ENCODE results near the gene ZFYVE28.

The ZFYVE28 gene

GRCh38 chr4:2256156-2256731, 162.2 kb downstream of the ZFYVE28 start:
- no peak for DNase-seq

DNA sequence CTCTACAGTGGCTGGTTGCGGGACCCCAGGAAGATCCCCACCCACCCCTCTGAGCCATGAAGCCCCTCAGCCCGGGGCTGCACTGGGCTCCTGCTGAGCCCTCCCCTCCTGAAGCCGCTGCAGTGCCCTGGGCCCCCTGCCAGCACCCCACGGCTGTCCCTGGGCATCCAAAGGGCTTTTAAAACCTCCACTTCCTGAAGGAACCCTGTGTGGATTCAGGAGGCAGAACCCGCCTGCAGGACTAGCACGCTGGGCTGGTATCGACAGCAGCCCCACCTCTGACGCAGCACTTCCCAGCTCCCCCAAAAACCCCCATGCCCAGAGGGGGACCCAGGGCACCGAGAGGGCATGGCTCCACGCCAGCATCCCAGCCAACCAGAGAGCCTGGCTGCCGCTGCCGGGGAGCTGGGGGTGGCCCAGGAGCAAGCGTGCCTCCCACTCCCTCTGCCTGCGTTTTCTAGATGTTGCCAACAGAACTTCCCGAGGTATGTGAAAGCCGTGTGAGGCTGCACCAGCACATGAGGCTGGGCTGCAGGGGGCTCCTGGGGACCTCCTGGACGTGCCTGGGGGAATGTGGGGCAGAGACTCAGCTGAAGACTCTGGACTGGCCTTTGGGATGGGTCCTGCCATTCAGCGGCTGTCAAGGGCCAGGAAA, 162.8 kb downstream of the ZFYVE28 start:
- no peak for DNase-seq

DNA sequence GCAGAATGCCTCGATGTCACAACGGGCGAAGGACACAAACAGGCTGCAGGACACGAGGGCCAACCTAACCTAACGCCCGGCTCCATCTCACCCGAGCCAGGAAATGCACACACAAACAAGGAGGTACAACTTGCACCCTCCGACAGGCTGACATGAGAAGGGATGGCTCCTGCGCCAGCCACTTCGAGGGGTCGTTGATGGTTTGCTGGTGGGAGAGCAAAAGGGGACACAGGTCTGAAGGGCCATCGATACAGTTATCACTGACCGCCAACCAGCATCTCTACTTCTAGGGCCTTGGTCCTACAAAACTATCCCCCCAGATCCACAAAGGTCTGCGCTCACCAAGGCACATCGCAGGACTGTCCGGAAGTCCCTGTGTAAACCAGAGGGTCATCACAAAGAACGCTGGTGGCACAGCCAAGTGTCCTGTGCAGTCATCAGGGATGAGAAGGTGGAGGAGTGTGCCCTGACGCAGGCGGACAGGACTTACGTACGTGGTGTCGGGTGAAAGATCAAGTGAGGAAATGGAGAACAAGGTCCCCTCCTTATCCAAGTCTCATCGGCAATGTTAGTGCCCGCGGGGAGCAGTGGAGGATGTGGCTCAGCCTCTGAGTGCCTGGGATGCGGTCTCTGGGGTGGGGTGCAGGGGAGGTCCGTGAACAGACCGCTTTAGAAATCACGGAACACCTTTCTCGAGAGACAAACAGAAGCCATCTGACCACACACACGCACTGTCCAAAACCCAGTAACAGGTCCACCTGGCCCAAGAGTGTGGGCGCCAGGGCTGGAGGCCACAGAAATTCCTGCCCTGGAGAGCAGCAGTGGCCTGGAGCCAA, 163.6 kb downstream of the ZFYVE28 start:
- no peak for DNase-seq

DNA sequence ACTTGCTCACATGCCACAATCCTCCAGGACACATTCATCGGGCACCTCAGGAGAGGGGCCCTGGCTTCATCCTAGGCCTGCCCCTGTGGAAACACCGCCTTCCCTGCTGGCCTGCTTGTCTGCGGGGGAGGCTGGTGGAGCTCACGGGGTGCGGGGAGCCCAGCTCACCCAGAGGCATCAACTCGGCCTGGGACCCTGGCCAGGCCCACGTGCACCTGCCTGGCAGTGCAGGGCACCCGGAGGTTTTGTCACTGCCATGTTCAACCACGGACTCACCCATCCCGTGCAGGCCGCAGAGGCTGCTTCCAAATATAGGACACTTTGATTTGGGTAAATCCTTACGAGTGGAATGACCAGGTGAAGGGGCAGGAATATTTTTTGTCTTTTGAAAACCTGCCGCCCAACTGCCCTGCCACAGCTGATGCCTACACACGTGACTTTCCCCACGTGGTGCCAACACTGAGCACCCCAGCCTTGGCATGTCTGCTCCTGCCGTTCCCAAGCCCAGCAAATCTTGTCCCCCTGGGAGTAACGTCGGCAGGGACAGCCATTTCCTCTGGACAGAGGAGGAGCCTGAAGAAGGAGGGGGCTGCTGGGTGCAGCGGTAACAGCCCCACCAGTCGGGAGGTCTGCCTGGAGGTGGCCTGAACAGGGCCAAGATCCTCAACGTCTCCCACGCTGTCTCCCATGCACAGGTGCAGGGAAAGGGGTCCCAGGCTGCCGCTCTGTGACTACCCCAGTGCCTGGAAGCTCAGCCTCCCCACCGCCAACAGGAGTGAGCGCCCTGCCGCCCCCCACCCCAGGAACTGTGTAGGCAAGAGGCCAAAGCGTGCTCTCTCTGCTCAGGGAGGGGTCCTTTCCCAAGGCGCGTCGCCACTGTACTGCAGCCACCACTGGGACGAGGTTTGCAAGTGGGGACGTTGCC, 165.0 kb downstream of the ZFYVE28 start:
- no peak for DNase-seq

DNA sequence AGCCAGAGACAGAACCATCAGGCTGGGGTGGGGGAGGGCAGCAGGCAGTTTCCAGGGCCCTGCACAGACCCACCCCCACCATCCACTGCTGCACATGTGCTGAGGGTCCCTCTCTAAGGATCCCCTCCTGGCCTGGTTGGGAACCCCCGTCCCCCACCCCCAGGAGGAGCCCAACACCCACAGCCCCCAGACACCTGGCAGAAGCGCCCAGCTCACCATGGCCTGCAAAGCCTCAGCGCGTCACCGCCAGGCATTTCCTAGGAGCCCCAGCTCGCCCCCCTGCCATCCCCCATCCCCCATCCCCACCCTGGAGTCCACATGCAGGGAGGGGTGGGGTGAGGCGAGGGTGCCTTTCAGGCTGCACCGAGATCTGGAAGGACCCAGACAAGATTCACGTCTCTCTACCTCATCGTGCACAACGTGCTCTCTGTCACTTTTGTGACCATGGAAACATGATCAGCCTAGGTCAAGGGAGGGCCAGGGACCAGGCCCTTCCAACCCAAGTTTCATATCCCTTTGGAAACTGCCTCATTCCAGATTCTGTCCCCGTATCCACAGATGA, 165.8 kb downstream of the ZFYVE28 start:
- DNase-seq, result no peak

- DNase-seq, result no peak
Observed at GRCh38 chr4:2251795-2252529, 166.5 kb downstream of the ZFYVE28 start.

DNA sequence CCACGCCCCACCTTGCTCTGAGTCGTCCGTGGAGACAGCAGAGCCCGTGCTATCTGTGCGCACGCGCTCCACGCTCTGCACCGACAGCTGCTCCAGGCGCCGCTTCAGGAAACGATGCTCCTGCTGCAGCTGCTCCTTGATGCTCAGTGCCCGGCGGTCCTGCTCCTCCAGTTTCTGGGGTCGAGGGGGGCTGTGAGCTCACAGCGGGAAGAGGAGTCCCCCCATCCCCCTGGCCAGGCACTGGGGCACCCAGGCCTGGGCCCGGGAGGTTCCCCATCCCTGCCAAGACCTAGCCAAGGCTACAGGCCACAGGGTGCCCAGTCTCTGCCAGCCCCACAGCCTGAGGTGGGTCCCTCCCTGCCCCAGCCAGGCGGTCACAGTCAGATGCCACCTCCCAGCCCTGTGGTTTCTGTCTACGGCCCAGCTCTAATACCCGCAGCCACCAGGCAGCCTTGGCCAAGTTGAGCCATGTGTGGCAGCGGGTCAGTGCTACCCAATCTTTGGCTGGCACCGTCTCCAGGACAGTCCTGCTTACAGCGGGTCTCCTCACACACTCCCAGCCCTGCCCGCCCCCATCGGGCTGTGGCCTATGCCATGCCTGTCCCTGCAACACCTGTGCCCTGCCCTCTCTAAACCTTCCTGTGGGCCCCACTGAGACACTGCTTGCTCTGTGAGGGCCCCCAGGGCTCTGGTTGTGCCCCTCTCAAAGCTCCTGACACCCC, 167.2 kb downstream of the ZFYVE28 start:
- no peak for DNase-seq

DNA sequence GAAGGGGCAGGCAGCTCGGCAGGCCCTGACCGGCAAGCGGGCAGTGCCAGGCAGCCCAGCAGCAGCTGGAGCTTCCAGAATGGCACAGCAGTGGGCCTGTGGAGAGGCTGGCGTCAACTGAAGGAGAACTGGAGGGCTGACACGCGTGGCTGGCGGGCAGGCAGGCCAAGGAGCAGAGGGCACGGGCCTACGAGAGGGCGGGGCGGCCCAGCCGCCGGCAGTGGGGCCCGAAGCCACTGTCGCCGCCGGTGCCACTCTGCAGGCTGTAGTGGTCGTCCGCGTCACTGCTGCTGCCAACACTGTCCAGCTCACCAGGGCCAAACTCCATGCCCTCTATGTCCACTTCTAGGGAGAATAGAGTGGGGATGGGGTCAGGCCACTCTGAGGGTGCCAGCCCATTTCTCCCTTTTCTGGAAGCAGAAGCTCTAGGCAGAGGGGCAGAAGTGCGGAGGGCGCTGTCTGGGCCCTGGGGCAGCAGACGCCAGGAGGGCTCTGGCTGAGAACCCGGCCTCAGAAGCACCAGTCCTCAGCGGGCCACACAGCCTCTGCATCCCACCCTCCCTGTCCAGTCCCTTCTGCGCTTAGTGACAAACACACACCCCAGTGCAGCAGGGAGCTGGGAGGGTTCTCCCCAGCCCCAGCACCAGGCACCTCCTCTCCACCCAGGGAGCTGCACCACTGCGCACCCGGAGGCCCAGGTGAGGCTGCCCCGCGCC, 167.9 kb downstream of the ZFYVE28 start:
- DNase-seq, result no peak

GRCh38 chr4:2249526-2250356, 168.7 kb downstream of the ZFYVE28 start:
- DNase-seq, result no peak

GRCh38 chr4:2248821-2249261, 169.6 kb downstream of the ZFYVE28 start:
- no peak for DNase-seq

GRCh38 chr4:2248044-2248780, 170.2 kb downstream of the ZFYVE28 start:
- DNase-seq, result no peak

DNA sequence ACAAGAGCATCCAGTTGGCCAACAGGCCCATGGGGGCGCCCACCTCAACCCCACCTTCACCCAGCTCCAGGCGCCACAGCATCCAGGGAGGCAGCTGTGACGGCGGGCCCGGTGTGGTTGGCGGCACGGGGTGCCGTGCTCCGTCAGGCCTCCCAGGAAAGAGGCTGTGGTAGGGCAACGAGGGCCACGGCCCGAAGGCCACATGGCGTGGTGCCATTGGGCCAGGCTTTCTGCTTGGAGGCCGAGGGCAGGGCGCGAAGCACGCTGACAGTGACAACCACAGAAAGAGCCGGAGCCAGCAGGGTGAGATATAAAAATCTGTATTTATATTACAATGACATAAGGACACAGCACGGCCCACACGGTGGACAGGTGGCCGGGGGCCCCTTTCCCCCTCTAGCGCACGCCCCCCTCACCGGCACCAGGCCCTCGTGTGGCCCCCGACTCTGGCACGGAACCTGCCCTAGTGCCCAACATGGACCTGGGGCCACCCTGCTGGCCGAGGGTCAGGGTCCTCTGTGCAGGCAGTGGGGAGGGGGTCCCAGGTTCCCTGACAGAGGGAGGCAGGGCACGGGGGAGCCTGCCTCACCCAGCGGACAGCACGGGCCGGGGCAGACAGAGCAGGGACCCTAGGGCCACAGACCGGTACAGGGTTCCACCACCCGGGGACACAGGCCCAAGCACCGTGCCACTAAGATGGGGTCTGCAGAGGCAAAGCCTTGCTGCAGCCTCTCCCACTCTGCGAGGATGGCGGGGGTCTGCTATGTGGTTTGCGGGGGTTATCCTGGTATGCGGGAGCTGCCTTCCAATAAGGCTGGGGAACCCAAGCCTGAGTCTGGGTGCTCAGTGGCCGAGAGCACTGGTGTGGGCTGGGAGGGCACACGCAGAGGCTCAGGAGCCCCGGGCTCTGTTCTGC, 171.1 kb downstream of the ZFYVE28 start:
- DNase-seq, result no peak

DNA sequence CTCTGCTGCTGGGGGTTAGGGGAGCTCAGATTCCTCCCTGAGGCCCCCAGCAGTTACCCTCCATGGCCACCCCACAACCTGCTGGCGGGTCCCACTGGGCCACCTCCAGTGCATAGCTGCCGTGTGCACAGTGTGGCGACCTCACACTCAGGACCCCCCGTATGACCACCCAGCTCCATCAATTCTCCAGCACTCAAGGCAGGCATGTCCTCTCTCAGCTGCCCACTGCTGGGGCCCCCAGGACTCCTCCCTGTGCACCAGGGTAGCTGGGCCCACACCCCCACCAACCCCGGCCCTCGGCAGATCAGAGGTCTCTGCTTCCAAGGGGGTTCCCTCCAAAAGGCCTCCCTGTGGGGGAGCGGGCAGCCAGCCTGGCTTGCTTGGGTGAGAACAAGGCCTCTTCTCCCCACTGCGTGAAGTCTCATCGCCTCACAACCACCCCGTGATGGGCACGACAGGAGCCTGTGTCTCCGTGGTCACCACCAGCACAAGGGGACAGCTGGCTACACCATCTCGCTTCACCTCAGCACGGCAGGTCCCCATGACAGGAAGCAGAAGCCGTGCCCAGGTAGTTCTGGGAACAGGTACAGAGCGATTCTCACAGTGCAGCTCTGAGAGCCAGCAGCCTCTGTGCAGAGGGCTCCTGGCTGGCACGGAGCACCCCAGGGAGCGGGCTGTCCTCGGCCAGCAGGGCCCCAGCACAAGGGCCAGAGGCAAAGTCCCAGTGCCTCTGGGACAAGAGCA, 171.9 kb downstream of the ZFYVE28 start:
- no peak for DNase-seq

- no peak for DNase-seq
Observed at GRCh38 chr4:2245787-2246275, 172.6 kb downstream of the ZFYVE28 start.

GRCh38 chr4:2245057-2245786, 173.2 kb downstream of the ZFYVE28 start:
- peak; percentile 43 to 71 for DNase-seq
